Hypothalamus (tissue), 51 donors: Measurements from ENCODE around the gene ATOH7.
A peak's percentile ranks its signal among the peaks of the same experiment; 100 is the strongest.
"Not testable (repeated sequence)": the region's sequence is repeated elsewhere in the genome, so short reads cannot be mapped to it uniquely, and the experiment has no call there.

ENCODE experiments used
- DNase-seq, 51 donors: peaks; one replicate each; lab custom pipeline; 2025; lab: John Stamatoyannopoulos, UW

Gene ATOH7

GRCh38 chr10:68238371-68238770, 6.5 kb upstream of the ATOH7 start:
- no peak for DNase-seq

- no peak for DNase-seq
Observed at GRCh38 chr10:68237173-68237572, 5.3 kb upstream of the ATOH7 start.

GRCh38 chr10:68235581-68235980, 3.7 kb upstream of the ATOH7 start:
- no peak for DNase-seq

GRCh38 chr10:68235111-68235510, 3.2 kb upstream of the ATOH7 start:
- no peak for DNase-seq

- no peak for DNase-seq
Observed at GRCh38 chr10:68233046-68233445, 1.1 kb upstream of the ATOH7 start.

GRCh38 chr10:68231106-68231816, 652 bp downstream of the ATOH7 start:
- DNase-seq: peak in 50 of 51 donors; percentile 29 to 88 (median 72)

GRCh38 chr10:68230268-68230667, 1.6 kb downstream of the ATOH7 start:
- DNase-seq: no peak

GRCh38 chr10:68224810-68225209, 7.1 kb downstream of the ATOH7 start:
- no peak for DNase-seq

- no peak for DNase-seq
Observed at GRCh38 chr10:68223535-68224165, 8.3 kb downstream of the ATOH7 start.

GRCh38 chr10:68222391-68222790, 9.5 kb downstream of the ATOH7 start:
- DNase-seq: no peak

GRCh38 chr10:68221196-68221595, 10.7 kb downstream of the ATOH7 start:
- DNase-seq: no peak

GRCh38 chr10:68218786-68219185, 13.1 kb downstream of the ATOH7 start:
- no peak for DNase-seq

GRCh38 chr10:68212721-68213352, 19.1 kb downstream of the ATOH7 start:
- DNase-seq: peak in 1 of 51 donors; percentile 13

GRCh38 chr10:68211669-68212068, 20.2 kb downstream of the ATOH7 start:
- DNase-seq: no peak

- peak in 41 of 51 donors; percentile 1 to 74 (median 18) for DNase-seq
Observed at GRCh38 chr10:68208424-68209042, 23.4 kb downstream of the ATOH7 start.

GRCh38 chr10:68202960-68203353, 29.0 kb downstream of the ATOH7 start:
- no peak for DNase-seq

- DNase-seq: no peak
Observed at GRCh38 chr10:68196701-68197100, 35.2 kb downstream of the ATOH7 start.

- DNase-seq: not testable (repeated sequence)
Observed at GRCh38 chr10:68195776-68196175, 36.1 kb downstream of the ATOH7 start.

- DNase-seq: no peak
Observed at GRCh38 chr10:68194290-68194689, 37.6 kb downstream of the ATOH7 start.

- no peak for DNase-seq
Observed at GRCh38 chr10:68192113-68192512, 39.8 kb downstream of the ATOH7 start.

- DNase-seq: no peak
Observed at GRCh38 chr10:68188835-68189234, 43.1 kb downstream of the ATOH7 start.

- DNase-seq: no peak
Observed at GRCh38 chr10:68185085-68185484, 46.8 kb downstream of the ATOH7 start.
